CD14-positive monocyte (primary cell): ENCODE data around the gene GPR68. TPM values are rescaled to one million over a fixed set of nuclear protein-coding genes. Genes with fewer than 3 reads are reported as not detected.

Experiments
- DNase-seq, 3 donors: peaks; one replicate each; pipeline ENCODE4 v3.0.0-alpha.2; 2011 to 2022
- H2AFZ ChIP-seq: 2 replicates; pipeline ENCODE4 v1.6.0; 2012; ENCODE audit warnings: mild to moderate bottlenecking, low read depth, low read length, inconsistent platforms; ENCODE audit not compliant: insufficient read depth, poor library complexity, severe bottlenecking
- H3K27ac ChIP-seq, 2 donors: 1 replicate in 1 of 2; 2 replicates in 1 of 2; pipeline ENCODE4 v1.5.1; 2012 to 2013; ENCODE audit warnings: low read length in 2 of 2, control low read depth in 1 of 2, inconsistent platforms in 1 of 2, low read depth in 1 of 2, mild to moderate bottlenecking in 1 of 2
- H3K27me3 ChIP-seq, 2 donors: one replicate each; pipeline versions ENCODE4 v1.6.0 to v1.6.1; 2011 to 2013; ENCODE audit warnings: low read length in 2 of 2; ENCODE audit not compliant: control insufficient read depth in 2 of 2, insufficient read depth in 2 of 2
- H3K36me3 ChIP-seq, 2 donors: replicated peaks in 1 of 2; 1 replicate in 1 of 2; 2 replicates in 1 of 2; pipeline versions ENCODE4 v1.5.1 to v1.6.1; 2012 to 2013; ENCODE audit warnings: low read length in 2 of 2, control low read depth in 1 of 2, inconsistent platforms in 1 of 2, mild to moderate bottlenecking in 1 of 2; ENCODE audit not compliant: insufficient read depth in 2 of 2, control insufficient read depth in 1 of 2
- H3K4me1 ChIP-seq, 2 donors: 1 replicate in 1 of 2; 2 replicates in 1 of 2; pipeline versions ENCODE4 v1.5.1 to v1.6.1; 2012 to 2013; ENCODE audit warnings: low read length in 2 of 2, control low read depth in 1 of 2, inconsistent platforms in 1 of 2, mild to moderate bottlenecking in 1 of 2, moderate library complexity in 1 of 2; ENCODE audit not compliant: insufficient read depth in 2 of 2, control insufficient read depth in 1 of 2
- H3K4me2 ChIP-seq: replicated peaks from 2 replicates; pipeline ENCODE3; 2012; ENCODE audit warnings: low read length, moderate library complexity, mild to moderate bottlenecking; ENCODE audit not compliant: poor library complexity, severe bottlenecking; ENCODE audit errors: extremely low read depth
- H3K4me3 ChIP-seq, 3 experiments: fragments of 200-600 bp in 1 of 3; sonication (generic) in 1 of 3; replicated peaks in 1 of 3; 1 replicate in 2 of 3; 2 replicates in 1 of 3; pipeline ENCODE4 v1.5.1; 2011 to 2013; ENCODE audit warnings: low read length in 3 of 3, mild to moderate bottlenecking in 3 of 3, control low read depth in 2 of 3, low read depth in 2 of 3, inconsistent platforms in 1 of 3, moderate library complexity in 1 of 3
- H3K79me2 ChIP-seq: 2 replicates; pipeline ENCODE4 v1.6.0; 2012; ENCODE audit warnings: mild to moderate bottlenecking, control low read depth, inconsistent platforms, low read length, moderate library complexity; ENCODE audit not compliant: insufficient read depth
- H3K9ac ChIP-seq: 2 replicates; pipeline ENCODE4 v1.6.0; 2017; ENCODE audit warnings: low read length, mild to moderate bottlenecking; ENCODE audit not compliant: insufficient read depth, poor library complexity, severe bottlenecking
- H3K9me3 ChIP-seq, 2 donors: replicated peaks in 1 of 2; 1 replicate in 1 of 2; 2 replicates in 1 of 2; pipeline versions ENCODE4 v1.5.1 to v1.6.1; 2012 to 2013; ENCODE audit warnings: low read length in 2 of 2, control low read depth in 1 of 2; ENCODE audit not compliant: control insufficient read depth in 1 of 2, insufficient read depth in 1 of 2
- H4K20me1 ChIP-seq: 2 replicates; pipeline ENCODE4 v1.6.0; 2012; ENCODE audit warnings: mild to moderate bottlenecking, low read length, control low read depth, moderate library complexity; ENCODE audit not compliant: insufficient read depth
- H3K27ac Mint-ChIP-seq, 7 donors: one replicate each; pipeline ENCODE4 v1.8.0; 2020; ENCODE audit warnings: mild to moderate bottlenecking in 7 of 7, mixed read lengths in 7 of 7, moderate library complexity in 6 of 7, inconsistent platforms in 2 of 7
- H3K27me3 Mint-ChIP-seq, 3 donors: one replicate each; pipeline ENCODE4 v1.8.0; 2021 to 2022; ENCODE audit warnings: low read depth in 3 of 3, mild to moderate bottlenecking in 3 of 3, mixed read lengths in 3 of 3, moderate library complexity in 3 of 3, inconsistent platforms in 1 of 3
- H3K36me3 Mint-ChIP-seq, 2 donors: one replicate each; pipeline ENCODE4 v1.8.0; 2020; ENCODE audit warnings: mixed read lengths in 2 of 2, inconsistent platforms in 1 of 2, mild to moderate bottlenecking in 1 of 2
- H3K4me1 Mint-ChIP-seq: one replicate; pipeline ENCODE4 v1.8.0; 2020; ENCODE audit warnings: mild to moderate bottlenecking, mixed read lengths
- H3K4me3 Mint-ChIP-seq, 2 donors: one replicate each; pipeline ENCODE4 v1.8.0; 2020; ENCODE audit warnings: mild to moderate bottlenecking in 2 of 2, mixed read lengths in 2 of 2, moderate library complexity in 1 of 2
- H3K9me3 Mint-ChIP-seq, 7 donors: one replicate each; pipeline ENCODE4 v1.8.0; 2020 to 2022; ENCODE audit warnings: mixed read lengths in 7 of 7, mild to moderate bottlenecking in 6 of 7, moderate library complexity in 6 of 7, inconsistent platforms in 2 of 7
- CTCF ChIP-seq: fragments of 200-600 bp; IDR thresholded peaks from one replicate; pipeline ENCODE4 v1.8.0; 2022; ENCODE audit warnings: antibody characterized with exemption, mild to moderate bottlenecking
- WGBS: methylation state at CpG from one replicate; pipeline ENCODE4 v1.1.5; 2013; ENCODE audit warnings: missing lambda C conversion rate; ENCODE audit not compliant: insufficient coverage; 5-methylcytosine and 5-hydroxymethylcytosine counted together
- intact Hi-C, 2 donors: fragments of 100-400 bp; cut with micrococcal nuclease; formaldehyde crosslinking; loops; one replicate each; pipeline versions ENCODE4 v1.15.0 to v1.15.1; 2023
- polyA plus RNA-seq, 3 donors: library from polyadenylated mRNA; depleted of rRNA in 1 of 3; unstranded in 2 of 3; stranded (reverse) in 1 of 3; fragments of 300-500 nt in 2 of 3; fragments of >200 nt in 1 of 3; fragmentation: Illumina TruSeq in 2 of 3; gene quantifications; 1 replicate in 2 of 3; 2 replicates in 1 of 3; pipeline ENCODE4 v1.2.3, GENCODE V29; 2012 to 2021

GPR68 gene
- polyA plus RNA-seq, 3 donors, result 0.05 to 0.07 TPM; not detected in 1

GRCh38 chr14:91261115-91261514, 16.6 kb upstream of the GPR68 start:
- H3K4me3 ChIP-seq, result no peak overlapping the region
- H4K20me1 ChIP-seq, result peaks cover 6% of the 10 kb centered on the region
- no peak overlapping the region for H2AFZ ChIP-seq
- peaks cover 0 to 7% of the 10 kb centered on the region in 2 donors for H3K36me3 Mint-ChIP-seq
- H3K4me2 ChIP-seq, result no peak overlapping the region
- peaks cover 2 to 7% (median 5%) of the 10 kb centered on the region in 7 donors for H3K9me3 Mint-ChIP-seq
- H3K27ac Mint-ChIP-seq, result no peak overlapping the region
- TF ChIP-seq CTCF, result no peak
- intact Hi-C loops, result no loop called here
- no peak overlapping the region for H3K9ac ChIP-seq
- DNase-seq, result no peak
- H3K27ac ChIP-seq, result no peak overlapping the region
- H3K27me3 Mint-ChIP-seq, result peaks cover 39 to 59% (median 42%) of the 10 kb centered on the region in 3 donors
- peaks cover 27 to 48% of the 10 kb centered on the region in 2 donors for H3K27me3 ChIP-seq
- peaks cover 8 to 16% of the 10 kb centered on the region in 2 donors for H3K4me1 ChIP-seq
- 92% methylated on average over 4 of the region's 5 CpGs for WGBS
- no peak overlapping the region for H3K4me3 Mint-ChIP-seq
- H3K4me1 Mint-ChIP-seq, result peaks cover 20% of the 10 kb centered on the region
- peaks cover 0 to 3% of the 10 kb centered on the region in 2 donors for H3K9me3 ChIP-seq
- H3K79me2 ChIP-seq, result no peaks in the 10 kb centered on the region
- H3K36me3 ChIP-seq, result no peaks in the 10 kb centered on the region

DNA sequence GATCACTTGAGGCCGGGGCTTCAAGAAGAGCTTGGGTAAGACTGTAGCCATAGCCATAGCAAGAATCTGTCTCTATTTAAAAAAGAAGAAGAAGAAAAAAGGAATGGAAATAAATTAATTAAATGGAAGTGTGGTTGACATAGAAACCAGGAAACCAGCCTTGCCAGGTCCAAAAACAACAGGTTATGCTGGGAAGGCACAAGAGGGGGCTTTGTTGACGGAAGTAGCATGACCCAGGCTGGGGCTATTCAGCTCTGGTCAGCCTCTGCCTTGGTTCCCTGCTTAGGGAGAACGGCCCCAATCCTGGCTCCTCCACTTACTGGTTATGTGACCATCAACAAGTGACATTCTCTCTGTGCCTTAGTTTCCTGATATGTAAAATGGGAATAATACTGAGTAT, 14.4 kb upstream of the GPR68 start:
- Histone ChIP-seq H2AFZ (no peak overlapping the region), H3K9me3 (peaks cover 0 to 2% of the 10 kb centered on the region in 2 donors), H3K4me3 (no peak overlapping the region), H3K4me2 (no peak overlapping the region), H3K27ac (no peak overlapping the region), H3K79me2 (no peaks in the 10 kb centered on the region), H3K36me3 (no peaks in the 10 kb centered on the region), H3K27me3 (peaks cover 14 to 43% of the 10 kb centered on the region in 2 donors), H4K20me1 (no peaks in the 10 kb centered on the region), H3K9ac (no peak overlapping the region), H3K4me1 (peaks cover 2 to 8% of the 10 kb centered on the region in 2 donors)
- Mint-ChIP-seq H3K4me1 (peaks cover 20% of the 10 kb centered on the region), H3K9me3 (peaks cover 0 to 7% (median 2%) of the 10 kb centered on the region in 7 donors), H3K27me3 (peaks cover 29 to 57% (median 37%) of the 10 kb centered on the region in 3 donors), H3K27ac (peak overlapping the region in 1 of 7 donors; percentile 7), H3K4me3 (peak overlapping the region in 1 of 2 donors; percentile 39), H3K36me3 (peaks cover 0 to 5% of the 10 kb centered on the region in 2 donors)
- WGBS, result 93% methylated on average over 2 of the region's 3 CpGs
- DNase-seq, result no peak
- no peak for TF ChIP-seq CTCF
- intact Hi-C loops, result no loop called here
